GM11168 (cell line): ENCODE results near the gene UGT1A5.
"Not testable (repeated sequence)": the region's sequence is repeated elsewhere in the genome, so short reads cannot be mapped to it uniquely, and the experiment has no call there.

Source experiments
- in situ Hi-C: fragments of 300-500 bp; cut with MboI; formaldehyde crosslinking; loops from one replicate; pipeline ENCODE4 v1.12.0; 2022; ENCODE audit warnings: low sequenced_read_pairs; ENCODE audit not compliant: unreplicated experiment

UGT1A5 gene

DNA sequence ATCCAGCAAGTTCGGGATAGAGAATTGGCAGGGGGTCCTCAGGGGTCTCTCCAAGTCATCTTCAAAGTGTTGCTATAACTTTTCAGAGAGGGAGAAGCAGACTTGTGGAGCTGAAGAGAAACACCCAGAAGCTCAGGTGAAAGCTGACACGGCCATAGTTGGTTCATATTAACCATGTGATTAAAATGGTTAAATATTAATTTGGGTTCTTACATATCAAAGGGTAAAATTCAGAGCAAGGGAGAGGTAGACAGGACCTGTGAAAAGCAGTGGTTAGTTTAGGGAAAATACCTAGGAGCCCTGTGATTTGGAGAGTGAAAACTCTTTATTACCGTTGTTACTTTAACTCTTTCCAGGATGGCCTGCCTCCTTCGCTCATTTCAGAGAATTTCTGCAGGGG, 20.1 kb upstream of the UGT1A5 start, which contains the start of gene UGT1A6:
TSS of gene UGT1A6 (plus strand) at position 243 of the 400 bp plus-strand sequence. CDS start at position 358, 115 bp downstream.
- in situ Hi-C loops: no loop called here

- in situ Hi-C loops: no loop called here
Measured at GRCh38 chr2:233693963-233694362, 18.7 kb upstream of the UGT1A5 start.

DNA sequence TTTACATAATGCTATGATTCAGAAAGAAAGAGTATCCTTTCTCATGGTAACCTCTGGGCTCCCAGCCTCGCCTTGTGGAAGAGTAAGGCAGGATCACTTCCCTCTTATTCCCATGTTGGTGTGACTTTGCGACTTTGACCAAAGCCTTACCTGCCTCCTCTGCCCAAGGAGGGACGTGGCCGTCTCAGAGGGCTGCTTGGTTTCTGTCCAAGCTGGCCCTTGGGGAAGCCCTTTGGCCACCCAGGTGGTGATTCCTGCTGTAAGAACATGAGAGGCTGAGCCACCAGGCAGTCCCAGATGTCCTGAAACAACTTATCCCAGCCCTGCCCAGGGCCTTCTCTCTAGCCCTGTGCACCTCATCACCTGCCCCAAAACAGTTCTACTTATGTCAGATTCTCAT, 14.0 kb upstream of the UGT1A5 start:
- in situ Hi-C loops: no loop called here

DNA sequence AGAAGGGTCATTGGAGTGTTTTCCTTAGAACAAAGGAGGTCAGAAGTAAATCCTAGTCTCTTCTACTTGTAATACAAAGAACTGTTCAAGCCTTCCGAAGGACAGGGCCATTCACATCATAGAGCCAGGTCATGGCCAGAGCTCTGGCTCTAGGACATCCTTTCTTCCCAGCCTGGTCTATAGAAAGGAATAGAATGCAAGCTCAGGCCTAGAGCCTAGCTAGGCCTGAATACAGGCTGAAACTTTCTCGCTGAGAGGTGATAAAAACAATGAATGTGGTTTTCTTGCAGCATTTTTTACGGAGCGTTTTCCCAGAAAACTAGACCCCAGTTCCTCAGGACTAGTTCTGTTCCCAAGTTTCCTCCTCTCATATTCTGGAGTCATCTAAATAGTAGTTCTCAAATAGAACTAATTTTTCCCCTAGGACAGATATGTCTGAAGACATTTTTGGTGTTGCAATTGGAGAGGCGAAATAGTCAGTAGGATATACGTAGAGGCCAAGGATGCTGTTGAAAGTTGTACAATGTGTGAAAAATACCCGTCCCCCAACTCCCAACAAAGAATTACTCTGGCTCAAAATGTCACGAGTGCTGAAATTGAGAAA, 13.2 kb upstream of the UGT1A5 start:
- in situ Hi-C loops: no loop called here

- in situ Hi-C loops: no loop called here
Measured at GRCh38 chr2:233700028-233700635, 12.6 kb upstream of the UGT1A5 start.

- in situ Hi-C loops: not testable (repeated sequence)
Measured at GRCh38 chr2:233700842-233701241, 11.9 kb upstream of the UGT1A5 start.

- in situ Hi-C loops: no loop called here
Measured at GRCh38 chr2:233702238-233702637, 10.5 kb upstream of the UGT1A5 start.

GRCh38 chr2:233705911-233706506, 6.7 kb upstream of the UGT1A5 start:
- in situ Hi-C loops: no loop called here

DNA sequence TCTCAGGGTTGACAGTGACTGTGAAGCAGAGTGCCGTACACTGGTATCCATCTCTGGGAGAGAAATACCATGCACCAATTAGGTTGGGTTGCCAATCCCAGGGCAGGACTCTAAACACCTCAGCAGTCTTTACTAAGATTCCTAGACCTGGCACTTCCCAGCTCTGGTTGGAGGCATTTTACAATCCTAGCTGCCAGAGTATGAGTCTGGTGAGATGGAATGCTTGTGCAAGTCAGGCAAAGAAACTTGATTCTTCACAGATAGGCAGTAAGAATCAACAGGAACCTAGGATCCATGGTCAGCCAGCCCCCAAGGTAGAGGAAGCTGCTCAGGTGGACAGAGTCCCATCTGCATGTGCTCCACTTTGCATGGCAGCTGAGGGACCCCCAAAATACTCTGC, 6.0 kb upstream of the UGT1A5 start:
- in situ Hi-C loops: no loop called here

DNA sequence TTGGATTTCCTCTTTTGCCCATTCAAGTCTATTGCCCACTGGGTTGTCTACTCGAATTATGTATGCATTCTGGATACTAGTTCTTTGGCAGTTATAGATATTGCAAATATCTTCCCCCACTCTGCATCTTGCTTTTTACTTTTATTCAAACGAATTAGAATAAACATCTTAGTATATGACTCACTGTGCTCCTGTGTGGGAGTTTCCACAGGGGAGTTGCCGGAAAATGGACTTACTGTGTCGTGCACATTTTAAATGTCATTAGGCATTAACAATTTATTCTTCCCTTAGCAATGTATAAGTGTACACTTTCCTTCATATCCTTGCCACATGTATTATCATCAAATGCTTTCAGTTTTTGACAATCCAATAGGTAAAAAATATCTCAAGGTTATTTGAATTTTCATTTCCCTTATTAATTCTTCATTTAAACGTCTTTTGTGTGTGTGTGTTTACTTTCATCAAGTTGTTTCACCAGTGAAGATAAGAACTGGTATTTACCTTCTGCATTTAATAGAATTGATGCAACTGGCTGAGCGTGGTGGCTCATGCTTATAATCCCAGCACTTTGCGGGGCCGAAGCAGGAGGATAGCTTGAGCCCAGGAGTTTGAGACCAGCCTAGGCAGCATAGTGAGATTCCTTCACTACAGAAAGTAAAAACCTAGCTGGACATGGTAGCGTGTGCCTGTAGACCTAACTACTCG, 4.6 kb upstream of the UGT1A5 start:
- in situ Hi-C loops: no loop called here

DNA sequence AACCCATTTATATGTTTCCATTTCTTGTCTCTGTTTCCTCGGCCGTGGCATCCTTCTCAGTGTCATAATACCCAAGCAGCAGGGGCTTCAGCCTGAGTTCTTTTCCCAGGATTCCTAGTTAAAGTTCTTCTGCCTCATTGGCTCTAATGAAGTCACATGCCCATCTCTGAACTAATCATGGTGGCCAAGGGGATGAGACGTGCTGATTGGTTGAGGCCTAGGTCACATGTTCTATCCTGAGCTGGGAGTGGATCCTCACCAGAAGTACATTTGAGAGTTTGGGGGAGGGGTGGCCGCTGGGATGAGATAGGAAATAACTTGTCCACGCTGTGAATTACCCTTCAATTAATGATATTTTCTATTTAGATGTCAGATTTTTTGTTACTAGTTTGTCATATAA, 3.8 kb upstream of the UGT1A5 start:
- in situ Hi-C loops: no loop called here

GRCh38 chr2:233711312-233712008, 1.2 kb upstream of the UGT1A5 start:
- in situ Hi-C loops: loop anchor here (10.0 kb wide), 1 partner anchor 227 kb away; no protein-coding TSS in a partner anchor

GRCh38 chr2:233713262-233713615, 532 bp downstream of the UGT1A5 start:
- in situ Hi-C loops: loop anchor here (10.0 kb wide), 1 partner anchor 228 kb away; no protein-coding TSS in a partner anchor

GRCh38 chr2:233714121-233714520, 1.4 kb downstream of the UGT1A5 start:
- in situ Hi-C loops: loop anchor here (10.0 kb wide), 1 partner anchor 229 kb away; no protein-coding TSS in a partner anchor

DNA sequence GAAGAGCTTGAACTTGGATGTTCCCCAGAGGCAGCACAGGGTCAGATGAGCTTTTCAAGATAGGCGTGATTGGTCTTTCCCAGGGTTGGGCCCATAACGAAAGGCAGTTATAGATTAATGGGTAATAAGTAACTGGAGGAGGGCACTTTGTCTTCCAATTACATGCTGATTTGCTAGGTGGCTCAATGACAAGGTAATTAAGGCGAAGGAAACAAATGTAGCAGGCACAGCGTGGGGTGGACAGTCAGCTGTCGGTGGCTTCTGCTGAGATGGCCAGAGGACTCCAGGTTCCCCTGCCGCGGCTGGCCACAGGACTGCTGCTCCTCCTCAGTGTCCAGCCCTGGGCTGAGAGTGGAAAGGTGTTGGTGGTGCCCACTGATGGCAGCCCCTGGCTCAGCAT, 5.8 kb downstream of the UGT1A5 start, which contains the start of gene UGT1A4:
TSS of gene UGT1A4 (plus strand) at position 185 of the 400 bp plus-strand sequence. CDS start at position 270, 85 bp downstream.
- in situ Hi-C loops: loop anchor here (10.0 kb wide), 1 partner anchor 234 kb away; no protein-coding TSS in a partner anchor

- in situ Hi-C loops: no loop called here
Measured at GRCh38 chr2:233728723-233729301, 16.1 kb downstream of the UGT1A5 start, which contains the start of gene UGT1A3. TSS of gene UGT1A3 (plus strand) at chr2:233729042. CDS start at chr2:233729127, 85 bp downstream.

DNA sequence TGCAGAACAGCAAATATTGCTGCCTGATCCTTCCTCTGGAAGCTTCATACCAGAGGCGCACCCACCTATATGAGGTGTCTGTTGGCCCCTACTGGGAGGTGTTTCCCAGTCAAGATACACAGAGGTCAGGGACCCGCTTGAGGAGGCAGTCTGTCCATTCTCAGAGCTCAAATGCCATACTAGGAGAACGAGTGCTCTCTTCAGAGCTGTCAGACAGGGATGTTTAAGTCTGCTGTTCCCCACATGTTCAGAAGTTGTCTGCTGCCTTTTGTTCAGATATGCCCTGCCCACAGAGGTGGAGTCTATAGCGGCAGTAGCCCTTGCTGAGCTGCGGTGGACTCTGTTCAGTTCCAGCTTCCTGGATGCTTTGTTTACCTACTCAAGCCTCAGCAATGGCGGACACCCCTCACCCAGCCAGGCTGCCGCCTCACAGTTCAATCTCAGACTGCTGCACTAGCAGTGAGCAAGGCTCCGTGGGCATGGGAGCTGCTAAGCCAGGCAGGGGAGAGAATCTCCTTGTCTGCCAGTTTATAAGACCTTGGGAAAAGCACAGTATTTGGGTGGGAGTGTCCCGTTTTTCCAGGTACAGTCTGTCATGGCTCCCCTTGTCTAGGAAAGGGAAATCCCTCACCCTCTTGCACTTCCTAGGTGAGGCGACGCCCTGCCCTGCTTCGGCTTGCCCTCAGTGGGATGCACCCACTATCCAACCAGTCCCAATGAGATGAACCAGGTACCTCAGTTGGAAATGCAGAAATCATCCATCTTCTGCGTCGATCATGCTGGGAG, 24.4 kb downstream of the UGT1A5 start:
- in situ Hi-C loops: not testable (repeated sequence)

GRCh38 chr2:233740870-233741269, 28.2 kb downstream of the UGT1A5 start:
- in situ Hi-C loops: no loop called here
